ENCODE data around the gene ERC2.

- no peak for TF ChIP-seq CTCF (conservative IDR thresholded peaks at IDR 0.05 in 1 of 2, IDR thresholded peaks at IDR 0.05 in 1 of 2; ENCODE audit: low read depth in 1 of 2, low read length in 2 of 2)
- no peak for TF ChIP-seq EZH2 (IDR thresholded peaks at IDR 0.05; ENCODE audit: low read length, missing control alignments)
Measured at GRCh38 chr3:55621026-55621422, 847.2 kb downstream of the ERC2 start.

All from fibroblast of lung (primary cell).